Stimulated activated CD8-positive, alpha-beta memory T cell treated with anti-CD3 and anti-CD28 coated beads, Interleukin-12 subunit alpha, Interleukin-12 subunit beta, amount 100 ng/mL, for 24 hours (primary cell): ENCODE data around the gene LRCH1.

Experiments
- DNase-seq: peaks from one replicate; pipeline ENCODE4 v3.0.0-alpha.2; 2020; ENCODE audit errors: extremely low read depth

Gene LRCH1

GRCh38 chr13:46615888-46616531, 63.0 kb downstream of the LRCH1 start:
- no peak for DNase-seq

- no peak for DNase-seq
Observed at GRCh38 chr13:46617229-46617721, 64.3 kb downstream of the LRCH1 start.

DNA sequence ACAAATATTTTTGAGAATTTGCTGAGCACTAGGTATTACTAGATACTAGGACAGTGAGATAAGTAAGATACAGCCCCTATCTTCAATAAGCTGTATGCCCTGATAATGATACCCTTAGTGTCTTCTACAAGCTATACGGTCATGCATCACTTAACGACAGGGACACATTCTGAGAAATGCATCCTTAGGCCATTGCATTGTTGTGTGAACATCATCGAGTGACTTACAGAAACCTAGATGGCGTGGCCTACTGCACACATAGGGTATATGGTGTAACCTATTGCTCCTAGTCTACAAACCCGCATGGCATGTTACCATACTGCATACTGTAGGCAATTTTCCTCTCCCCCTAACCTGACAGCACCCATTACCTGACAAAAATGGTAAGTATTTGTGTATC, 64.9 kb downstream of the LRCH1 start:
- no peak for DNase-seq

DNA sequence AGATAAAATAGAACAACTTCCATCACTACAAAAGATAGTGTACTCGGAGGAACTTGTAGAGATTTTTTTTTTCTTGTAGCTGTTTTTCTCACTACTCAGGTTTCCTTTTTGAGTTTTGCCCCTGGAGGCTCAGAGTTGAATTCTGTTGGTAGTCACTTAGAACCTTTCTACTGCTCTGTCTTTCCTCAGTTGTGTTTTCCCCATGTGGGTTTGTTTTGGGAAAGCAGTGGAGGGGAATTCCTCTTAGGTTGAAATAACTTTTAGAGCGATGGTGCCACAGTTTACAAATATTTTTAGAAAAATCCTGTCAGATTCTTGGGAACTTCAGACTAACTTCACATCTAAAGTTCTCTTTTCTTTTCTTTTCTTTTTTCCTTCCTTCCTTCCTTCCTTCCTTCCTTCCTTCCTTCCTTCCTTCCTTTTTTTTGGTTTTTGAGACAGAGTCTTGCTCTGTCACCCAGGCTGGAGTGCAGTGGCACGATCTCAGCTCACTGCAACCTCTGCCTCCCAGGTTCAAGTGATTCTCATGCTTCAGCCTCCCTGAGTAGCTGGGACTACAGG, 65.8 kb downstream of the LRCH1 start:
- no peak for DNase-seq

GRCh38 chr13:46620029-46620428, 67.1 kb downstream of the LRCH1 start:
- DNase-seq, result no peak

- DNase-seq, result no peak
Observed at GRCh38 chr13:46620471-46620870, 67.5 kb downstream of the LRCH1 start.

DNA sequence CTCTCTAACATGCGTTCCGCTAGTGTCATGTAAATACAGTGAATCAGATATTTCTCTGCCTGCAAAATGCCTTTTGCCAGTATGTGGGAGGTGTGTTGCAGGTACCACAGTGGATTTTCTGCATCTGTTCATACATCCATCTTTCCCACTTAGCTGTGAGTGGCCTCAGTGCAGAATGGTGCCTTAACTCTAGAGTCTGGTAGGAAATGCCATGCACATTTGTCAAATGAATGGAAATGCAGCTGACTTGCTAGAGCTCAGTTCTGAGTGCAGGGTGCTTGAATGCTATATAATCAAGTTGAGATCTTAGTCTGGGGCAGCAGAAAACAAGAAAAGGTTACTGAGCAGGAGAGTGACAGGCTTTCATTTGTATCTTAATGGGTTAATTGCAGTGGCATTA, 68.2 kb downstream of the LRCH1 start:
- no peak for DNase-seq

- DNase-seq, result no peak
Observed at GRCh38 chr13:46621792-46622629, 69.0 kb downstream of the LRCH1 start.

GRCh38 chr13:46622630-46623256, 69.8 kb downstream of the LRCH1 start:
- no peak for DNase-seq

DNA sequence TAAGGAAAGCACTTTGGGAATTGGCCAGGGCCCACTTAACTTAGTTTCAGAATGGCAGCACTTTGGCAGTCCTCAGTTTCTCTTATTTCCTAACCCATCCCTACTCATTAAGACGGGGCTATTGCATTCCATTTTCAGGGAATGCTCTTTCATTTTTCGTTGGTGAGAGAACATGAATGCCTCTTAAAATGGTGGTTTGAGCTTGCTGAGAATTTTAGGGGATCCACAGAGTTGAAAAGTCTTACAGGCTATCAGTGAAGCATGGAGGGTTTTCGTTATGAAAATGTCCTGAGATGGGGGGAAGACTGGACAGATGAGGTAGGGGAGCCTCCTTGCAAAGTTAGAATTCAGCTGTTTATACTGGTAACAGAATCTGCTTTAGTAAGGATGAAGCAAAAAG, 71.4 kb downstream of the LRCH1 start:
- no peak for DNase-seq

GRCh38 chr13:46624821-46625220, 71.9 kb downstream of the LRCH1 start:
- no peak for DNase-seq

DNA sequence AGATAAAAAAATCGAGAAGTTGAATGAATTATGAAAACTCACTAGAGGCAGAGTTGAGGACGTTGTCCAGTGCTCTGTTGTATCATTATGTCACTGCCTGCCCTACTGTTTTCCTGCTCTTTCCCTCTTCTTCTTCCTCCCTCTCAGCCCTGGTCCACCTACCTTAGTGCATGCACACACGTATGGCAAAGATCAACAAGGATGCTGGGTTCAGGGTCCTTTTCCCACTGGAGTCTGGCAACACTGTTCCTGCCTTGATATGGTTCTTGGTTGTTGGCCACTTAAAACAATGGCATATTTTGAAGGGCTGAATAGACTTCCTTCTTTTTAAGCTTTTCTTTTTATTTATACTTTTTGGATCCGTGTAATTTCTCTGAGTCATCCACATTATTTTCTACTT, 74.5 kb downstream of the LRCH1 start:
- DNase-seq, result no peak

- no peak for DNase-seq
Observed at GRCh38 chr13:46628622-46629365, 75.8 kb downstream of the LRCH1 start.

DNA sequence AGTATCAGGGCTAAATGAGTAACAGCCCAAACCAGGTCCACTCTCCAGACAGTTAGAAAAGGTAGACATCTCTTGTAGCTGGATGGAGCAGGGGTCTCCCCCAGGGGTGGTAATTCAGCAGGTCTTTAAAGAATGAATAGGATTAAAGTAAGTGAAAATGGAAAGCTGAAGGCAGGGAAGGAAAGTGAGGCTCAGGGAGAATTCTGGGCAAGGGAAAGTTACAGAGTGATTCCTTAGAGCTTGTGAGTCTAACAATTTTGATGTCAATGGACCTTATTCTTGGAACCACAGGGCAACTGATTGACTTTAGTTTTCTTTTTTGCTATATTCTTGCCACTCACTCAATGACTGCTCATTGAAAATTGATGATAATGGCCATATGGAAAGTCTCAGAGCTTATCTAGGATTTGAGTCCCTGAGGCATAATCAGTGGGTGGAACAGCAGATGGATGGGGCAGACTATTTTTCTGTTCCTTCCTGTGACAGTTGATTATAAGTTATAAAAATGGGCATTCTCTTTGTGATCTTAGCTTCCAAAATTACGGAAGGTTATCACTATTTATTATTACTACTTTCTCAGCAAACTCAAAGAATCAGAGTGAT, 76.9 kb downstream of the LRCH1 start:
- DNase-seq, result no peak

- no peak for DNase-seq
Observed at GRCh38 chr13:46630431-46631178, 77.6 kb downstream of the LRCH1 start.

- no peak for DNase-seq
Observed at GRCh38 chr13:46631179-46631542, 78.2 kb downstream of the LRCH1 start.

- no peak for DNase-seq
Observed at GRCh38 chr13:46632176-46632575, 79.2 kb downstream of the LRCH1 start.

DNA sequence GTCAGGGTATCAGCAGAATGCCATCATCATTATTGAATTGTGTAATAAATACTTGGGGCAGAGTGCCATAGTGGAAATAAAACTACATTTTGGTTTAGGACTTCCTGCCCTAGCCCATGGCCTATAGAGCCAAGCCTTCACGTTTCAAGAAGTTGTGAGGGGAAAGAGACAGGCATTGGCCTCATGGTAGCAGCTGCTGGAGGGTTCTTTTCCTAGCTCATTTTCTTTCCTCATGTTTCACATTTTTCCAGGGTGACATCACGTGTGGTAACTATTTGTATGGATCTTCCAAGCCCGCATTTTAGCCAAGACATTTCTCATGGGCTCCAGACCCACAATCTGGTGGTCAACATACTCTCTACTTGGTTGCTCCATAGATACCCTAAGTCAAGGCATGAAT, 80.4 kb downstream of the LRCH1 start:
- DNase-seq, result no peak

DNA sequence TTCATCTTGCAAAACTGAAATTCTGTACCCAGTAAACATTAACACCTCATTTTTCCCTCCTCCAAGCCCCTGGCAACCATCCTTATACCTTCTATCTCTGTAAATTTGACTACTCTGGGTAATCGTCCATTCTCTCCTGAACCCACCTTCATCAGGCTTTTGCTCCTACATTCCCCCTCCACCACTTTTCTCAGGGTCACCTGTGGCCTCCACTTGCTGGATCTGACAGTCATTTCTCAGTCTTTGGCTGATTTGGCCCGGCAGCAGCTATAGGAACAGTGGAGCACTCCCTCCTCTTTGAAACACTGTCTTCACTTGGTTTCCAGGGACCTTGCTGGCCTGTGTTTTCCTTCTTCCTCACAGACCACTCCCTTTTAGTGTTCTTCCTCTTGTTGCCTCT, 83.5 kb downstream of the LRCH1 start:
- DNase-seq, result no peak

GRCh38 chr13:46637213-46637612, 84.2 kb downstream of the LRCH1 start:
- DNase-seq, result no peak

DNA sequence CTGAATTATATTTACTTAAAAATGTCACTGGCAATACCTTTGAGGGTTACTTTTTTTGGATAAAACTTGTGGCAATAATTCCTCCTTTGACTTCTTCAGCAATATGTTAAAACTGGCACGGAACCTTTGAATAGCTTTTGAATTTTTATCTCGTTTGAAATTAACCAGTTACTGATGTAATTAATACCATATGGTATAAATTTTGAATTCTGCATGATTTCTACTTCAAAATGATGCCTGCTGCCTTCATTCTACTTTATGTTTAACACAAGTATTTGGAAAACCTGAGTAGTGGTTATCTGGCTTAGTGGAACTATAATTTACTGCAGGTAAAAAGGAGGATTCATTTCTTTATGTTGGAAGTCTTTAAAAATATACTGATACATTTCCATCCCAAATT, 85.3 kb downstream of the LRCH1 start:
- DNase-seq, result no peak
